K562 (cell line): ENCODE results near the gene TXNRD1. TPM values are rescaled to one million over a fixed set of nuclear protein-coding genes. Genes with fewer than 3 reads are reported as not detected.

Source experiments
- CBFA2T2 ChIP-seq: fragments of 450-650 bp; conservative IDR thresholded peaks from 2 replicates; pipeline ENCODE4 v1.6.1; 2017; ENCODE audit warnings: mild to moderate bottlenecking
- CEBPG ChIP-seq, 3 experiments: fragments of 200-800 bp in 1 of 3; sonication (Bioruptor generic) in 1 of 3; sonication (generic) in 1 of 3; formaldehyde crosslinking in 1 of 3; IDR thresholded peaks in 2 of 3; conservative IDR thresholded peaks in 1 of 3; 2 replicates each; pipeline versions ENCODE4 v1.6.1 to v1.8.0; 2016 to 2022; ENCODE audit warnings: missing compliant biosample characterization in 2 of 3, missing genetic modification characterization in 2 of 3, mild to moderate bottlenecking in 1 of 3, missing genetic modification reagents in 1 of 3
- EHMT2 ChIP-seq: fragments of 450-650 bp; IDR thresholded peaks from 2 replicates; pipeline ENCODE4 v1.6.1; 2018; ENCODE audit warnings: antibody characterized with exemption
- HDAC6 ChIP-seq: IDR thresholded peaks from 2 replicates; pipeline ENCODE4 v1.6.1; 2012; ENCODE audit warnings: low read depth, mild to moderate bottlenecking, control low read depth, inconsistent platforms, low read length, moderate library complexity
- PRMT5 ChIP-seq: sonication (generic); formaldehyde crosslinking; IDR thresholded peaks from 2 replicates; pipeline ENCODE4 v1.5.0; 2020; ENCODE audit warnings: missing genetic modification reagents
- SMAD1 ChIP-seq: fragments of 150-350 bp; IDR thresholded peaks from 2 replicates; pipeline ENCODE4 v1.6.1; 2014; ENCODE audit warnings: low read length, low read depth; ENCODE audit not compliant: partially characterized antibody
- TARDBP ChIP-seq: fragments of 450-650 bp; IDR thresholded peaks from 2 replicates; pipeline ENCODE4 v1.6.1; 2016
- TBL1XR1 ChIP-seq, 2 experiments: IDR thresholded peaks; 2 replicates each; pipeline ENCODE4 v1.6.1; 2012; ENCODE audit warnings: improper control_type of control experiment in 2 of 2, low read length in 2 of 2, mild to moderate bottlenecking in 1 of 2
- TCF7 ChIP-seq: sonication (generic); IDR thresholded peaks from 2 replicates; pipeline ENCODE4 v1.6.1; 2016; ENCODE audit warnings: antibody characterized with exemption, borderline replicate concordance
- TEAD1 ChIP-seq, 2 experiments: fragments of 450-650 bp in 1 of 2; sonication (generic) in 1 of 2; formaldehyde crosslinking; IDR thresholded peaks; 2 replicates each; pipeline versions ENCODE4 v1.4.0 to v1.8.0; 2020 to 2022; ENCODE audit warnings: mild to moderate bottlenecking in 2 of 2, missing genetic modification reagents in 1 of 2
- USF1 ChIP-seq: sonication (generic); formaldehyde crosslinking; IDR thresholded peaks from 2 replicates; pipeline ENCODE4 v1.9.0; 2022; ENCODE audit warnings: mild to moderate bottlenecking, missing genetic modification reagents
- ZBTB2 ChIP-seq: fragments of 450-650 bp; IDR thresholded peaks from 2 replicates; pipeline ENCODE4 v1.6.1; 2016; ENCODE audit warnings: antibody characterized with exemption
- ZC3H11A ChIP-seq: IDR thresholded peaks from 2 replicates; pipeline ENCODE4 v1.6.1; 2012; ENCODE audit warnings: low read depth, low read length, improper control_type of control experiment
- ZNF133 ChIP-seq: fragments of 250-450 bp; sonication (Bioruptor Pico); IDR thresholded peaks from 2 replicates; pipeline ENCODE4 v1.4.0; 2020; ENCODE audit warnings: mild to moderate bottlenecking
- ZNF274 ChIP-seq: IDR thresholded peaks from 2 replicates; pipeline ENCODE4 v1.6.1; 2011; ENCODE audit warnings: low read depth, mild to moderate bottlenecking, low read length, moderate library complexity, borderline replicate concordance
- ZNF449 ChIP-seq: fragments of 250-450 bp; sonication (Bioruptor Pico); IDR thresholded peaks from 2 replicates; pipeline ENCODE4 v1.8.0; 2022; ENCODE audit warnings: moderate library complexity, mild to moderate bottlenecking, inconsistent platforms
- ZNF79 ChIP-seq: fragments of 250-450 bp; sonication (Bioruptor Pico); IDR thresholded peaks from 2 replicates; pipeline ENCODE4 v1.4.0; 2020; ENCODE audit warnings: low read depth, mild to moderate bottlenecking, moderate library complexity
- polyA plus RNA-seq, 8 experiments: library from polyadenylated mRNA; depleted of rRNA in 4 of 8; stranded (reverse) in 5 of 8; unstranded in 3 of 8; fragments of >200 nt; fragmentation: Nextera tagmentation in 2 of 8; fragmentation: Illumina TruSeq in 1 of 8; extraction: Ambion mirVana in 2 of 8; extraction: Trizol in 1 of 8; gene quantifications; 2 replicates each; pipeline versions ENCODE4 v1.2.1 to v1.2.3, GENCODE V29; 2011 to 2014; ENCODE audit warnings: inconsistent platforms in 1 of 8, missing spikeins in 1 of 8
- total RNA-seq, 7 experiments: library from RNA; depleted of rRNA in 6 of 7; stranded (reverse); fragments of >200 nt in 6 of 7; fragmentation: Illumina TruSeq in 2 of 7; extraction: Trizol in 2 of 7; gene quantifications; 2 replicates each; pipeline versions ENCODE4 v1.2.1 to v1.2.3, GENCODE V29; 2011 to 2021; ENCODE audit warnings: low replicate concordance in 1 of 7
- TF ChIP-seq, protein P1 (sequence below), 2 experiments: fragments of 450-650 bp in 1 of 2; IDR thresholded peaks; 2 replicates each; pipeline ENCODE4 v1.6.1; 2011 to 2017; ENCODE audit warnings: low read depth in 2 of 2, antibody characterized with exemption in 1 of 2, borderline replicate concordance in 1 of 2, low read length in 1 of 2, mild to moderate bottlenecking in 1 of 2, mixed read lengths in 1 of 2; ENCODE audit not compliant: control insufficient read depth in 1 of 2
- TF ChIP-seq, protein P2 (sequence below): fragments of 250-450 bp; sonication (Bioruptor Pico); IDR thresholded peaks from 2 replicates; pipeline ENCODE4 v1.8.0; 2021; ENCODE audit warnings: borderline replicate concordance, mild to moderate bottlenecking, moderate library complexity; ENCODE audit not compliant: poor library complexity, severe bottlenecking

TXNRD1 gene
- total and polyA plus RNA-seq, 9 of the 15 experiments (the other 6 are each of a cell fraction or from before 2014, with no cell fraction given) = 107 to 189 (median 146) TPM

GRCh38 chr12:104215638-104216297, at the start of gene TXNRD1 (continued):
- TF ChIP-seq, protein P1, sequence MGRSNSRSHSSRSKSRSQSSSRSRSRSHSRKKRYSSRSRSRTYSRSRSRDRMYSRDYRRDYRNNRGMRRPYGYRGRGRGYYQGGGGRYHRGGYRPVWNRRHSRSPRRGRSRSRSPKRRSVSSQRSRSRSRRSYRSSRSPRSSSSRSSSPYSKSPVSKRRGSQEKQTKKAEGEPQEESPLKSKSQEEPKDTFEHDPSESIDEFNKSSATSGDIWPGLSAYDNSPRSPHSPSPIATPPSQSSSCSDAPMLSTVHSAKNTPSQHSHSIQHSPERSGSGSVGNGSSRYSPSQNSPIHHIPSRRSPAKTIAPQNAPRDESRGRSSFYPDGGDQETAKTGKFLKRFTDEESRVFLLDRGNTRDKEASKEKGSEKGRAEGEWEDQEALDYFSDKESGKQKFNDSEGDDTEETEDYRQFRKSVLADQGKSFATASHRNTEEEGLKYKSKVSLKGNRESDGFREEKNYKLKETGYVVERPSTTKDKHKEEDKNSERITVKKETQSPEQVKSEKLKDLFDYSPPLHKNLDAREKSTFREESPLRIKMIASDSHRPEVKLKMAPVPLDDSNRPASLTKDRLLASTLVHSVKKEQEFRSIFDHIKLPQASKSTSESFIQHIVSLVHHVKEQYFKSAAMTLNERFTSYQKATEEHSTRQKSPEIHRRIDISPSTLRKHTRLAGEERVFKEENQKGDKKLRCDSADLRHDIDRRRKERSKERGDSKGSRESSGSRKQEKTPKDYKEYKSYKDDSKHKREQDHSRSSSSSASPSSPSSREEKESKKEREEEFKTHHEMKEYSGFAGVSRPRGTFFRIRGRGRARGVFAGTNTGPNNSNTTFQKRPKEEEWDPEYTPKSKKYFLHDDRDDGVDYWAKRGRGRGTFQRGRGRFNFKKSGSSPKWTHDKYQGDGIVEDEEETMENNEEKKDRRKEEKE (IDR thresholded peaks at IDR 0.05; ENCODE audit: borderline replicate concordance in 1 of 2, control insufficient read depth in 1 of 2, low read depth in 2 of 2, low read length in 1 of 2) = no peak
- TF ChIP-seq ZNF274 (no peak), ZBTB2 (no peak), ZNF449 (CRISPR knock-in tag) (no peak), PRMT5 (CRISPR knock-in tag) (no peak), USF1 (no peak), TCF7 (no peak), ZNF79 (CRISPR knock-in tag) (no peak), CBFA2T2 (no peak), TEAD1 (CRISPR knock-in tag; IDR thresholded peaks at IDR 0.05) (0 out of 4 replicates have a peak, but pooled peaks of 1 of the 2 experiments have one; percentile 56), EHMT2 (no peak), TARDBP (no peak), HDAC6 (no peak), ZC3H11A (no peak), ZNF133 (CRISPR knock-in tag) (no peak), SMAD1 (no peak), TBL1XR1 (IDR thresholded peaks at IDR 0.05; ENCODE audit: low read length in 2 of 2) (no peak), CEBPG (CRISPR knock-in tag; IDR thresholded peaks at IDR 0.05) (no peak), CEBPG (tag; conservative IDR thresholded peaks at IDR 0.05 in 1 of 2, IDR thresholded peaks at IDR 0.05 in 1 of 2) (no peak)
- TF ChIP-seq, protein P2, sequence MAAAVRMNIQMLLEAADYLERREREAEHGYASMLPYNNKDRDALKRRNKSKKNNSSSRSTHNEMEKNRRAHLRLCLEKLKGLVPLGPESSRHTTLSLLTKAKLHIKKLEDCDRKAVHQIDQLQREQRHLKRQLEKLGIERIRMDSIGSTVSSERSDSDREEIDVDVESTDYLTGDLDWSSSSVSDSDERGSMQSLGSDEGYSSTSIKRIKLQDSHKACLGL (CRISPR knock-in tag) = no peak
